NCI-H446 (cell line): Measurements from ENCODE around the gene PHF2.

Experiments used
- DNase-seq, 2 experiments: peaks; one replicate each; lab custom pipeline; 2025; lab: John Stamatoyannopoulos, UW

Gene PHF2

GRCh38 chr9:93630806-93631411 lies 54.5 kb downstream of the PHF2 start:
- DNase-seq: no peak

GRCh38 chr9:93633492-93634221 lies 57.3 kb downstream of the PHF2 start:
- no peak for DNase-seq

GRCh38 chr9:93634311-93635185 lies 58.2 kb downstream of the PHF2 start:
- DNase-seq: no peak

- no peak for DNase-seq
Measured at GRCh38 chr9:93635186-93636107, 59.1 kb downstream of the PHF2 start.

GRCh38 chr9:93636172-93636661 lies 59.8 kb downstream of the PHF2 start:
- DNase-seq: no peak

GRCh38 chr9:93636667-93637066 lies 60.3 kb downstream of the PHF2 start:
- no peak for DNase-seq

- DNase-seq: no peak
Measured at GRCh38 chr9:93637886-93638285, 61.5 kb downstream of the PHF2 start.

- DNase-seq: no peak
Measured at GRCh38 chr9:93640027-93640426, 63.6 kb downstream of the PHF2 start.

- no peak for DNase-seq
Measured at GRCh38 chr9:93642961-93643360, 66.6 kb downstream of the PHF2 start.

- DNase-seq: no peak
Measured at GRCh38 chr9:93644397-93645088, 68.2 kb downstream of the PHF2 start.

- no peak for DNase-seq
Measured at GRCh38 chr9:93645149-93645889, 68.9 kb downstream of the PHF2 start.

GRCh38 chr9:93645921-93646639 lies 69.7 kb downstream of the PHF2 start:
- no peak for DNase-seq

GRCh38 chr9:93646640-93647178 lies 70.3 kb downstream of the PHF2 start:
- no peak for DNase-seq

- no peak for DNase-seq
Measured at GRCh38 chr9:93648181-93648580, 71.8 kb downstream of the PHF2 start.

- DNase-seq: no peak
Measured at GRCh38 chr9:93648836-93649235, 72.5 kb downstream of the PHF2 start.

GRCh38 chr9:93649610-93650261 lies 73.4 kb downstream of the PHF2 start:
- no peak for DNase-seq

- no peak for DNase-seq
Measured at GRCh38 chr9:93650448-93650847, 74.1 kb downstream of the PHF2 start.

- no peak for DNase-seq
Measured at GRCh38 chr9:93651521-93651950, 75.2 kb downstream of the PHF2 start.
